HG03025 (cell line): ENCODE results near the gene METTL21C.

Experiments used
- ATAC-seq: cut with Tn5 transposase; IDR thresholded peaks from one replicate; pipeline ENCODE4 v1.9.1; 2021; ENCODE audit warnings: mild to moderate bottlenecking, moderate library complexity; ENCODE audit not compliant: unreplicated experiment, low FRiP score

The METTL21C gene

GRCh38 chr13:102670130-102670529 is 24.7 kb downstream of the METTL21C start:
- no peak for ATAC-seq

- no peak for ATAC-seq
Observed at GRCh38 chr13:102667911-102668310, 26.9 kb downstream of the METTL21C start.

- no peak for ATAC-seq
Observed at GRCh38 chr13:102667023-102667422, 27.8 kb downstream of the METTL21C start.

GRCh38 chr13:102659168-102659713 is 35.6 kb downstream of the METTL21C start:
- no peak for ATAC-seq

GRCh38 chr13:102658660-102659059 is 36.2 kb downstream of the METTL21C start:
- ATAC-seq: no peak

GRCh38 chr13:102657630-102658029 is 37.2 kb downstream of the METTL21C start:
- no peak for ATAC-seq

- ATAC-seq: no peak
Observed at GRCh38 chr13:102654756-102655155, 40.1 kb downstream of the METTL21C start.

- ATAC-seq: no peak
Observed at GRCh38 chr13:102651892-102652291, 43.0 kb downstream of the METTL21C start.

- no peak for ATAC-seq
Observed at GRCh38 chr13:102651392-102651791, 43.5 kb downstream of the METTL21C start.

- no peak for ATAC-seq
Observed at GRCh38 chr13:102650444-102650843, 44.4 kb downstream of the METTL21C start.

GRCh38 chr13:102648046-102648445 is 46.8 kb downstream of the METTL21C start:
- no peak for ATAC-seq

GRCh38 chr13:102645701-102646100 is 49.1 kb downstream of the METTL21C start:
- ATAC-seq: no peak

- no peak for ATAC-seq
Observed at GRCh38 chr13:102643656-102644055, 51.2 kb downstream of the METTL21C start.

- ATAC-seq: no peak
Observed at GRCh38 chr13:102642475-102642874, 52.4 kb downstream of the METTL21C start.

- ATAC-seq: no peak
Observed at GRCh38 chr13:102642029-102642428, 52.8 kb downstream of the METTL21C start.

GRCh38 chr13:102638741-102639140 is 56.1 kb downstream of the METTL21C start:
- ATAC-seq: no peak
